HepG2 (cell line): ENCODE results near the gene TST. TPM values are rescaled to one million over a fixed set of nuclear protein-coding genes. Genes with fewer than 3 reads are reported as not detected.

ENCODE experiments used
- ETV5 ChIP-seq: IDR thresholded peaks from 2 replicates; pipeline ENCODE4 v1.6.1; 2018; ENCODE audit warnings: missing biosample characterization, missing genetic modification reagents, inconsistent platforms, borderline replicate concordance
- GABPB1 ChIP-seq: IDR thresholded peaks from 2 replicates; pipeline ENCODE4 v1.6.1; 2016; ENCODE audit warnings: mild to moderate bottlenecking, missing genetic modification reagents, moderate library complexity, missing compliant biosample characterization
- GFI1 ChIP-seq: sonication (generic); formaldehyde crosslinking; IDR thresholded peaks from 2 replicates; pipeline ENCODE4 v1.5.0; 2020; ENCODE audit warnings: missing genetic modification reagents, mild to moderate bottlenecking, borderline replicate concordance
- GTF3A ChIP-seq: sonication (generic); formaldehyde crosslinking; conservative IDR thresholded peaks from 2 replicates; pipeline ENCODE4 v1.4.0; 2020; ENCODE audit warnings: mild to moderate bottlenecking, missing genetic modification reagents
- GZF1 ChIP-seq: sonication (generic); formaldehyde crosslinking; IDR thresholded peaks from 2 replicates; pipeline ENCODE4 v1.5.1; 2020; ENCODE audit warnings: mild to moderate bottlenecking, missing genetic modification reagents
- KDM1A ChIP-seq: IDR thresholded peaks from 2 replicates; pipeline ENCODE4 v1.6.1; 2016; ENCODE audit warnings: missing compliant biosample characterization
- MEIS2 ChIP-seq: sonication (generic); formaldehyde crosslinking; IDR thresholded peaks from 2 replicates; pipeline ENCODE4 v1.9.0; 2021; ENCODE audit warnings: mild to moderate bottlenecking, missing genetic modification reagents
- NFKBIZ ChIP-seq: IDR thresholded peaks from 2 replicates; pipeline ENCODE4 v1.6.1; 2018; ENCODE audit warnings: missing genetic modification reagents, missing compliant biosample characterization
- NR1H2 ChIP-seq: sonication (generic); formaldehyde crosslinking; IDR thresholded peaks from 2 replicates; pipeline ENCODE4 v1.8.1; 2022; ENCODE audit warnings: low read depth, missing genetic modification reagents, borderline replicate concordance
- NR2F1 ChIP-seq, 2 experiments: fragments of 450-650 bp in 1 of 2; formaldehyde crosslinking in 1 of 2; IDR thresholded peaks; 2 replicates each; pipeline versions ENCODE4 v1.5.0 to v1.6.1; 2016 to 2020; ENCODE audit warnings: mild to moderate bottlenecking in 1 of 2, missing compliant biosample characterization in 1 of 2, missing genetic modification reagents in 1 of 2, moderate library complexity in 1 of 2
- PCBP2 ChIP-seq: fragments of 200-400 bp; formaldehyde crosslinking; optimal IDR thresholded peaks from 2 replicates; pipeline ENCODE3; 2018; ENCODE audit warnings: low read length, low read depth; ENCODE audit not compliant: poor library complexity, severe bottlenecking
- RBM22 ChIP-seq: fragments of 200-400 bp; formaldehyde crosslinking; optimal IDR thresholded peaks from 2 replicates; pipeline ENCODE3; 2017; ENCODE audit warnings: mild to moderate bottlenecking, low read length, moderate library complexity
- REPIN1 ChIP-seq: sonication (generic); formaldehyde crosslinking; IDR thresholded peaks from 2 replicates; pipeline ENCODE4 v1.8.0; 2022; ENCODE audit warnings: missing genetic modification reagents, low read depth, mild to moderate bottlenecking, borderline replicate concordance
- RFXAP ChIP-seq: sonication (generic); formaldehyde crosslinking; IDR thresholded peaks from 2 replicates; pipeline ENCODE4 v1.4.0; 2020; ENCODE audit warnings: missing genetic modification reagents, borderline replicate concordance
- RNF2 ChIP-seq: fragments of 450-650 bp; conservative IDR thresholded peaks from 2 replicates; pipeline ENCODE4 v1.6.1; 2016; ENCODE audit warnings: low read depth
- SALL1 ChIP-seq: sonication (generic); formaldehyde crosslinking; IDR thresholded peaks from 2 replicates; pipeline ENCODE4 v1.8.0; 2022; ENCODE audit warnings: mild to moderate bottlenecking, missing genetic modification reagents
- TOE1 ChIP-seq: sonication (generic); formaldehyde crosslinking; IDR thresholded peaks from 2 replicates; pipeline ENCODE4 v1.4.0; 2020; ENCODE audit warnings: mild to moderate bottlenecking, missing genetic modification reagents
- ZFP1 ChIP-seq: IDR thresholded peaks from 2 replicates; pipeline ENCODE4 v1.6.1; 2016
- ZFP82 ChIP-seq: sonication (generic); formaldehyde crosslinking; IDR thresholded peaks from 2 replicates; pipeline ENCODE4 v1.5.1; 2020; ENCODE audit warnings: mild to moderate bottlenecking, missing genetic modification reagents, borderline replicate concordance
- ZNF18 ChIP-seq: sonication (generic); formaldehyde crosslinking; IDR thresholded peaks from 2 replicates; pipeline ENCODE4 v1.8.0; 2022; ENCODE audit warnings: mild to moderate bottlenecking, missing genetic modification reagents; ENCODE audit not compliant: insufficient replicate concordance
- ZNF3 ChIP-seq: IDR thresholded peaks from 2 replicates; pipeline ENCODE4 v1.7.0; 2017; ENCODE audit warnings: inconsistent platforms
- ZNF30 ChIP-seq: sonication (generic); formaldehyde crosslinking; IDR thresholded peaks from 2 replicates; pipeline ENCODE4 v1.5.0; 2020; ENCODE audit warnings: mild to moderate bottlenecking, missing genetic modification reagents
- ZNF616 ChIP-seq: sonication (generic); formaldehyde crosslinking; IDR thresholded peaks from 2 replicates; pipeline ENCODE4 v1.5.0; 2020; ENCODE audit warnings: low read depth, mild to moderate bottlenecking, missing genetic modification reagents
- ZNF644 ChIP-seq: IDR thresholded peaks from 2 replicates; pipeline ENCODE4 v1.6.1; 2016; ENCODE audit warnings: low read depth
- ZNF652 ChIP-seq: IDR thresholded peaks from 2 replicates; pipeline ENCODE4 v1.6.1; 2016; ENCODE audit warnings: low read depth, borderline replicate concordance
- ZNF672 ChIP-seq: sonication (generic); formaldehyde crosslinking; IDR thresholded peaks from 2 replicates; pipeline ENCODE4 v1.8.1; 2022; ENCODE audit warnings: missing genetic modification reagents
- polyA plus RNA-seq, 8 experiments: library from polyadenylated mRNA; depleted of rRNA in 3 of 8; stranded (reverse) in 7 of 8; unstranded in 1 of 8; fragments of >200 nt; fragmentation: Illumina TruSeq in 4 of 8; extraction: Trizol in 4 of 8; gene quantifications; 2 replicates each; pipeline versions ENCODE4 v1.2.1 to v1.2.3, GENCODE V29; 2011 to 2016; ENCODE audit warnings: low read depth in 4 of 8, missing spikeins in 1 of 8, mixed read lengths in 1 of 8; ENCODE audit not compliant: insufficient read depth in 1 of 8
- total RNA-seq, 5 experiments: library from RNA; depleted of rRNA; stranded (reverse); fragments of >200 nt; fragmentation: Illumina TruSeq; extraction: Trizol; gene quantifications; 2 replicates each; pipeline ENCODE4 v1.2.3, GENCODE V29; 2016; ENCODE audit warnings: low read depth in 1 of 5
- TF ChIP-seq, protein P1 (sequence below): IDR thresholded peaks from 2 replicates; pipeline ENCODE4 v1.6.1; 2016; ENCODE audit warnings: low read depth, borderline replicate concordance
- TF ChIP-seq, protein P2 (sequence below): sonication (generic); formaldehyde crosslinking; IDR thresholded peaks from 2 replicates; pipeline ENCODE4 v1.4.0; 2020; ENCODE audit warnings: mild to moderate bottlenecking, missing genetic modification reagents
- TF ChIP-seq, protein P3 (sequence below): sonication (generic); formaldehyde crosslinking; IDR thresholded peaks from 2 replicates; pipeline ENCODE4 v1.5.0; 2020; ENCODE audit warnings: missing genetic modification reagents, mild to moderate bottlenecking, borderline replicate concordance

Gene TST
- total and polyA plus RNA-seq, 2 of the 13 experiments (the other 11 are each of a cell fraction or from before 2014, with no cell fraction given): 44.6 to 63.6 TPM

GRCh38 chr22:37018815-37019308 is 385 bp downstream of the TST start (continued):
- TF ChIP-seq ETV5 (no peak; the same call in 1 of the 2 replicates), ZNF644 (CRISPR knock-in tag) (no peak), RNF2 (no peak), REPIN1 (CRISPR knock-in tag) (no peak), NR2F1 (CRISPR knock-in tag; IDR thresholded peaks at IDR 0.05) (no peak), PCBP2 (no peak), GFI1 (no peak), NR1H2 (CRISPR knock-in tag) (no peak), KDM1A (CRISPR knock-in tag) (no peak), SALL1 (CRISPR knock-in tag) (no peak; the same call in 1 of the 2 replicates), TOE1 (CRISPR knock-in tag) (no peak), ZNF672 (CRISPR knock-in tag) (no peak), ZFP1 (CRISPR knock-in tag) (no peak), GABPB1 (CRISPR knock-in tag) (peak; percentile 45; the same call in 1 of the 2 replicates), ZNF616 (no peak), GTF3A (CRISPR knock-in tag) (no peak), GZF1 (CRISPR knock-in tag) (no peak), ZFP82 (CRISPR knock-in tag) (no peak), ZNF30 (no peak), ZNF3 (CRISPR knock-in tag) (no peak), ZNF18 (CRISPR knock-in tag) (no peak), RBM22 (no peak), MEIS2 (CRISPR knock-in tag) (no peak), ZNF652 (no peak), NFKBIZ (no peak), RFXAP (CRISPR knock-in tag) (no peak)
- TF ChIP-seq, protein P1, sequence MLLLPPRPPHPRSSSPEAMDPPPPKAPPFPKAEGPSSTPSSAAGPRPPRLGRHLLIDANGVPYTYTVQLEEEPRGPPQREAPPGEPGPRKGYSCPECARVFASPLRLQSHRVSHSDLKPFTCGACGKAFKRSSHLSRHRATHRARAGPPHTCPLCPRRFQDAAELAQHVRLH (CRISPR knock-in tag): no peak
- TF ChIP-seq, protein P2, sequence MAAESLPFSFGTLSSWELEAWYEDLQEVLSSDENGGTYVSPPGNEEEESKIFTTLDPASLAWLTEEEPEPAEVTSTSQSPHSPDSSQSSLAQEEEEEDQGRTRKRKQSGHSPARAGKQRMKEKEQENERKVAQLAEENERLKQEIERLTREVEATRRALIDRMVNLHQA: no peak
- TF ChIP-seq, protein P3, sequence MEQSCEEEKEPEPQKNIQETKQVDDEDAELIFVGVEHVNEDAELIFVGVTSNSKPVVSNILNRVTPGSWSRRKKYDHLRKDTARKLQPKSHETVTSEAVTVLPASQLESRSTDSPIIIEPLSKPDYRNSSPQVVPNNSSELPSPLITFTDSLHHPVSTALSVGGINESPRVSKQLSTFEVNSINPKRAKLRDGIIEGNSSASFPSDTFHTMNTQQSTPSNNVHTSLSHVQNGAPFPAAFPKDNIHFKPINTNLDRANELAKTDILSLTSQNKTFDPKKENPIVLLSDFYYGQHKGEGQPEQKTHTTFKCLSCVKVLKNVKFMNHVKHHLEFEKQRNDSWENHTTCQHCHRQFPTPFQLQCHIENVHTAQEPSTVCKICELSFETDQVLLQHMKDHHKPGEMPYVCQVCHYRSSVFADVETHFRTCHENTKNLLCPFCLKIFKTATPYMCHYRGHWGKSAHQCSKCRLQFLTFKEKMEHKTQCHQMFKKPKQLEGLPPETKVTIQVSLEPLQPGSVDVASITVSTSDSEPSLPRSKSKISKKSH: no peak; the same call in 1 of the 2 replicates
